IPS-18a (cell line): ENCODE data around the gene DIS3L2.

Experiments
- H3K27ac ChIP-seq: one replicate; pipeline ENCODE4 v1.5.1; 2013; ENCODE audit warnings: low read length
- H3K27me3 ChIP-seq: one replicate; pipeline ENCODE4 v1.6.1; 2013; ENCODE audit warnings: mild to moderate bottlenecking, low read length; ENCODE audit not compliant: control insufficient read depth, insufficient read depth
- H3K36me3 ChIP-seq: one replicate; pipeline ENCODE4 v1.6.1; 2013; ENCODE audit warnings: low read depth, low read length; ENCODE audit not compliant: control insufficient read depth
- H3K4me1 ChIP-seq: one replicate; pipeline ENCODE4 v1.6.1; 2013; ENCODE audit warnings: low read depth, low read length; ENCODE audit not compliant: control insufficient read depth
- H3K4me3 ChIP-seq: one replicate; pipeline ENCODE4 v1.5.1; 2013; ENCODE audit warnings: low read length
- H3K9ac ChIP-seq: one replicate; pipeline ENCODE4 v1.6.1; 2013; ENCODE audit warnings: mild to moderate bottlenecking, low read length, moderate library complexity
- H3K9me3 ChIP-seq: one replicate; pipeline ENCODE4 v1.6.1; 2013; ENCODE audit warnings: low read depth, low read length; ENCODE audit not compliant: control insufficient read depth

The DIS3L2 gene

DNA sequence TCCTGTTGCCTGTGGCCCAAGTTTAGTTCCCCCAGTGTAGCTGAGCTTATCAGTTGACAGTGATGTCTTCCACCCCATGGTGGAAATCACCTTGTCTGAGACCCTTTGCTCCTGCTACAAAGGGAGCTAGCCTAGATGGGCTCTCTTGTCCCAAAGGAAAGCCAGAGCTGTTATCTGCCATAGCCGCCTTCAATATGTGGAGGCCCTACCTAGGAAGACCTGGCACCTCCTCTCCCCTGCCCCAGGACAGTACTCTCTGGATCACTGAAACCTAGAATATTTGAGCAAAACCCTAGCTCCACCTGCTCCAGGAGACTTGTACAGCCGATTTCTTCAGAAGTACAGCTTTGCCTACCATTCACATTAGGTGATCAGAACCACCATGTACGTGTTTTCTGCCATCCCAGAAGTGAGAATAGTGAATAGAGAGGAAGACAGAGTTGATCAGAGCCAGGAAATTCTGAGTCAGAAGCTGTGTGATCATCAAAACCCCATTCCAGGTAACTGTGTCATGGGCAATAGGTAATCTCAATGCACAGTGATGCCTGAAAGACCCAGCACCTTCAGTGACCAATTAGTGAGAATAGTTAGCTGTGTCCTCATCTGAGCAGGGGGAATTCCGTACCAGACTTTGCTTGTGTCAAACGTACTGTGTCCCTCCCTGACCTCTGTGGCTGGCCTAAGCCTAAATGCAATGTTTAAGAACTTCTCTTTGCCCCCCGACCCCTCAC lies 278.6 kb downstream of the DIS3L2 start:
- H3K36me3 ChIP-seq, result no peaks in the 10 kb centered on the region
- no peaks in the 10 kb centered on the region for H3K27me3 ChIP-seq
- no peak overlapping the region for H3K27ac ChIP-seq
- H3K4me3 ChIP-seq, result no peak overlapping the region
- H3K4me1 ChIP-seq, result peaks cover 3% of the 10 kb centered on the region
- no peaks in the 10 kb centered on the region for H3K9me3 ChIP-seq
- no peak overlapping the region for H3K9ac ChIP-seq

DNA sequence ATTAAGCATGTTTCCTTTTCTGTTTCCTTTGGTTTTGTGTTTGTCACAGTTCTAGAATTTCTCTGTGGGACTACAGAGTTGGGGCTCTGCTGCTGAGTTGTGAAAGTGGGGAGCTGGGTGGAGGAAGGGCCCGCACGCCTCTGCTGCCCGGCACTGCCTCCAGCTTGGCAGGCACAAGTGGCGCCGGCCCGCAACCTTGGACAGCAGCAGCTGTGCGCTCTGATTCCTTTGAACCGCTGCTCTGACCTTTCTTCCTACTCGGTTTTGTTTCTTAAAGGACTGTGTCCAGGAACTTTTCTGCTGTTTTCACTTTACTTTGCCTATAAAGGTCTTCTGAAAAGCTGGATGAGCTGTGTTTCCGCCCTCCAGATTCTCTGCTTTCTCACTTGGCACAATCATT lies 279.4 kb downstream of the DIS3L2 start:
- no peaks in the 10 kb centered on the region for H3K4me1 ChIP-seq
- H3K27me3 ChIP-seq, result no peaks in the 10 kb centered on the region
- no peak overlapping the region for H3K4me3 ChIP-seq
- H3K27ac ChIP-seq, result no peak overlapping the region
- H3K9ac ChIP-seq, result no peak overlapping the region
- no peaks in the 10 kb centered on the region for H3K36me3 ChIP-seq
- H3K9me3 ChIP-seq, result no peaks in the 10 kb centered on the region

DNA sequence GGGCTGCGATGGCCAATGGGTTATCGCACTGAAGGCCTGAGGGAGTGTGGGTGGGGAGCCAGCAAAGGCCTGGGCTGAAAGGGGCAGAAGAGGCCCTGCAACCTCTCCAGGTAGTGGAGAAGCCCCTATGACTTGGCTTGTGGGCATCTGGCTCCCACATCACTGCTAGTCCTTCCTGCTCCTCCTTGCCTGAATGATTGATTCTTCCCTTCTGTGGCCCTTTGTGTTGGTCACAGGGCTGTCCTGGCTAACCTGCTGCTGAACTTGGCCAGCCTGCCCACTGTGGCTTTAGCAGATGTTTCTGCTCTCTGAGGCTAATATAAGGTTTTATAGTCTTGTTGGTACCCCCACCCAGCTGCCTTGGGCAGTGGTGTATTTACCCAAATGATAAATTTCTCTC lies 280.8 kb downstream of the DIS3L2 start:
- no peaks in the 10 kb centered on the region for H3K27me3 ChIP-seq
- H3K9me3 ChIP-seq, result no peaks in the 10 kb centered on the region
- H3K4me3 ChIP-seq, result no peak overlapping the region
- H3K36me3 ChIP-seq, result no peaks in the 10 kb centered on the region
- H3K4me1 ChIP-seq, result no peaks in the 10 kb centered on the region
- no peak overlapping the region for H3K9ac ChIP-seq
- H3K27ac ChIP-seq, result no peak overlapping the region

DNA sequence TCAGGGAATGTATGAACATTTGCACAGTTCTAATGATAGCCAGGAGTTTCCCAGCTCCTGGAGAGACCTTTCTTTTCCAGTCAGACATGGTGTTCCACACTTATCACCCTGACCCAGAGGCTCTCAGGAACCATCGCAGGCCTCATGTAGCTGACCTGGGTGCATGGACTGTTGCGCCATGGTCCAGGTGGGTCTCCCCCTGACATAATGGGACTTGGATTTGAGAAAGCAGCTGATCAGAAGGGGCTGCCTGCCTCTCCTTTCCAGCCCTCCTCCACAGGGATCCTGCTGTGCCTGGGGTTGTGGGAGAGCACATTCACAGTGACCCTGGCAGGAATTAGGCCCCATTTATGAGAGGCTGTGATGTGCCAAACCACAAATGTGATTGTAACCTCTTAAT lies 283.6 kb downstream of the DIS3L2 start:
- Histone ChIP-seq H3K36me3 (no peaks in the 10 kb centered on the region), H3K4me1 (no peaks in the 10 kb centered on the region), H3K27ac (no peak overlapping the region), H3K4me3 (no peak overlapping the region), H3K9ac (no peak overlapping the region), H3K9me3 (no peaks in the 10 kb centered on the region), H3K27me3 (no peaks in the 10 kb centered on the region)

DNA sequence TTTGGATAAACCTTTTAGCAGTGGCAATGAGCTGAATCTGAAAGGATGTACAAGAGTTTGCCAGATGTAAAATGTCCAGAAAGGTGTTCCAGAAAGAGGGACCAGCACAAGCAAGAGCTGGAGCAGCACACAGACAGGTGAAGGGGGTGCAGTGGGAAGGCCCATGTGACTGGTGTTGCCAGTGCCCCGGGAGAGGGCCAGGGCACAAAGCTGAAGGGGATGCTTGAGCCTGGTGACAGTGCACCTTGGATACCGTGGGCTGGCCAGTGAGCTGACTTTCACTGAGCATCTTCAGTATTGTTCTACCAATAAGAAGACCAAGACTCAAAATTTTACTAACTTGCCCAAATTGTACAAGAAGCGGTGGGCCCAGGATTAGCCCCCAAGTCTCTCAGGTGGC lies 284.7 kb downstream of the DIS3L2 start:
- no peaks in the 10 kb centered on the region for H3K27me3 ChIP-seq
- no peak overlapping the region for H3K27ac ChIP-seq
- no peaks in the 10 kb centered on the region for H3K4me1 ChIP-seq
- H3K36me3 ChIP-seq, result no peaks in the 10 kb centered on the region
- no peak overlapping the region for H3K4me3 ChIP-seq
- no peak overlapping the region for H3K9ac ChIP-seq
- H3K9me3 ChIP-seq, result no peaks in the 10 kb centered on the region

DNA sequence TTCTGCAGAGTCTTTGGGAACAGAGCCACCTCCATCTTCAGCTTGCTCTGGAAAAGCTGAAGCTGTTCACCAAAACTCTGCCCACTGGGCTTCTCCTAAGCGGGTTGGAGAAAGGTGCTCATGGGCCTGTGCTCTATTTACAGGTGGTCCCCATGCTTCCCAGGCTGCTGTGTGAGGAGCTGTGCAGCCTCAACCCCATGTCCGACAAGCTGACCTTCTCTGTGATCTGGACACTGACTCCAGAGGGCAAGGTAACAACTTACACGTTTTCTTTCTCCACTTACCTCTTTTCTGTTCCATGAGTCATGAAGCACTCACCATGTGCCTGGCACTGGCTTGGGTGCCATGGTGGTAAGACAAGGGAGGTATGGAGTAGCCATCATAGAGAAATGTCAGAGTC lies 287.6 kb downstream of the DIS3L2 start:
- no peaks in the 10 kb centered on the region for H3K9me3 ChIP-seq
- H3K4me1 ChIP-seq, result no peaks in the 10 kb centered on the region
- no peak overlapping the region for H3K27ac ChIP-seq
- no peak overlapping the region for H3K9ac ChIP-seq
- no peaks in the 10 kb centered on the region for H3K36me3 ChIP-seq
- H3K27me3 ChIP-seq, result no peaks in the 10 kb centered on the region
- H3K4me3 ChIP-seq, result no peak overlapping the region

DNA sequence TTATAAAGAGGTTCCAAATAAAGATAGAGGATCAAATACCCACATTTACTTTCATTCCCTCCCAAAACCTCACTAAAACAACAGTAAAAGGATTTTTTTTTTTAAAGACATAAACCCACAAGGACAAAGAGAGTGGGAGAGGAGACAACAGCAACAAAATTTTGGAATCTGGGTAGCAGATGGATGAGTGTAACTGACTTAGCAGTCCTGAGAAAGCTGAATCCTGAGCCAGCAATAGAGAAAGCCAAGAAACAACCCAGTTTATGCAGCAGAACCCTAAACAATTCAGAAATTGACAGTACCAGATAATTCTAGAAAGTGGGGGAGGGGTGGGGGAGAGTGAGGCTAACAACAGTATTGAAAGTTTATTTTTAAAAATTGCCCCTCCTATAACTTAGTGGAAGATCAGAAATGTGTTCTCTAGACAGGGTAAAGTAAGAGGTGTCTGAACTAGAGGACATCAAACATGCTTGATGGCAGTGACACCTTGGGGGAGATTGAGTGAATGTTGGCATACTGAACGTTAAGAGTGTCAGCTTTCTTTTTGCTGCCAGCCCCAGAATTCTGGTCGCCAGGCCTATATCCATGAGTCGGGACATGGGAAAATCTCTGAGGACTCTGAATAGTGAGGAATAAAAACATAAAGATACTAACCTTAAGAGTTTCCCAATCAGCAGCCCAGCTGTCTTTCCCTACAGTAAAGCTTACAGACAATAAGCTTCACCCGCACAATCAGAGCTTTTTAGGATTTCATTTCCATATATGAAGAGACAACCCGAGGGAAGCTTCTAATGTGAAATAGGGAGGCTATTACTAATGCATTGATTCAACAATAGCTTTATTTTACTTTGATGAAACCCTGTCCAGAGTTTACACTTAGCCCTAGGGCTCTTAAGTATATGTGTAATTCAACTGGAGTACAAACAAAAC lies 289.0 kb downstream of the DIS3L2 start:
- H3K36me3 ChIP-seq, result no peaks in the 10 kb centered on the region
- no peak overlapping the region for H3K9ac ChIP-seq
- no peak overlapping the region for H3K27ac ChIP-seq
- no peaks in the 10 kb centered on the region for H3K4me1 ChIP-seq
- no peaks in the 10 kb centered on the region for H3K27me3 ChIP-seq
- H3K9me3 ChIP-seq, result no peaks in the 10 kb centered on the region
- H3K4me3 ChIP-seq, result no peak overlapping the region

DNA sequence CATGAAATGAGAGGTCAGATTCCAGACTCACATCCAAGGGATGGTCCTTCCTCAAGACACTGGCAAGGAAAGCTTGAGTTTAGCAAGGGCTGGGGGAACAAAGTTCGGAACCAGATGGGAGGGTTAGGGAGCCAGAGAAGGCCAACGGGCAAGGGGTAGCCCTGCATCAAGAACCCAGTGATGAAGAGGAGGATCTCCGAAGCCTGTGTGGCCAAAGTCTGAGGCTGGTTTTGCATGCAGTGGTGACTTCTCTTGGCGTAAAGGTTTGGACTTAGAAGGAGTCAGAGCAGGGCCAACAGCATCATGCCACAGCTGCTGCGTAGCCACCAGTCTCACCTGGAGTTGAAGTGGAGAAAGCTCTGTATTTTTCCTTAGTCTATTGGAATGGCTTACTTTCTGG lies 293.5 kb downstream of the DIS3L2 start:
- Histone ChIP-seq H3K36me3 (no peaks in the 10 kb centered on the region), H3K4me1 (no peaks in the 10 kb centered on the region), H3K9ac (no peak overlapping the region)

DNA sequence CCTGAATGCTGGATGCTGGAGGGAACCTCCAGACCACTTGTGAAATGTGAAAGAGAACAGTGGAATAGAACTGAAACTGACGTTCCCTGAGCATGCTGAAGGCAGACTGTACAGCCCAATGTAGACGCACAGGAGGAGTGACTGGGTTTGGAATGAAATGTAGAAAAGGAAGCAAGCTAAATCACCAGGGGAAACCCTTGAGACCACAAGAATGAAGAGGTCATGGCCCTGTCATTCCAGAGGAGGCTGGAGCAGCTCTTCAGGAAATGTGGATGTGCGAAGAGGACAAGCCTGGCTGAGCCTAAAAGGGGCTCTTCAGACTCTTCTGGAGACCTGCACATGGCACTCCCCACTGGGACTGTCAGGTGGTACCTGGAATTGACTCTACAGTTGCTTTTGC lies 298.6 kb downstream of the DIS3L2 start:
- Histone ChIP-seq H3K9me3 (no peaks in the 10 kb centered on the region), H3K27me3 (no peaks in the 10 kb centered on the region), H3K27ac (no peak overlapping the region), H3K4me3 (no peak overlapping the region), H3K36me3 (no peaks in the 10 kb centered on the region), H3K9ac (no peak overlapping the region), H3K4me1 (no peaks in the 10 kb centered on the region)

More for the DNA sequence above, 293.5 kb downstream of the DIS3L2 start:
- H3K27ac ChIP-seq, result no peak overlapping the region
- H3K9me3 ChIP-seq, result no peaks in the 10 kb centered on the region
- no peaks in the 10 kb centered on the region for H3K27me3 ChIP-seq
- H3K4me3 ChIP-seq, result no peak overlapping the region

DNA sequence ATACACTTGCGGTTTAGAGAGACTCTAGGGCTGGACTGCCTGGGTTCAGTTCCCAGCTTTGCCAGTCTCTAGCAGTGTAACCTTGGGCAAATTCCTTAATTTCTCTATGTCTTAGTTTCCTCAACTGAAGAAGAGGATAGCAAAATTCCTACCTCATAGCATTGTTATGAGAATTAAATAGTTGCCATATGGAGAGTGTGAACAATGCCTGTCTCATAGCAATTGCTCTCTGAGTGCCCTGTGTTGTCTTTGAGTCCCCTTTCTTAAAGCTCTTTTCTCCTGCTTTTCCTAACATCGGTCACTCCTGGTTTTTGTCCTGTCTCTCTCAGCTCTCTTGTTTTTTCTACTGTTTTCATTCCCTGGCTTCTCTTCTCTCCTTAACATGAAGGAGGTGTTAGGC lies 300.3 kb downstream of the DIS3L2 start:
- Histone ChIP-seq H3K4me3 (no peak overlapping the region), H3K9ac (no peak overlapping the region), H3K36me3 (no peaks in the 10 kb centered on the region), H3K9me3 (no peaks in the 10 kb centered on the region), H3K4me1 (no peaks in the 10 kb centered on the region), H3K27ac (no peak overlapping the region), H3K27me3 (no peaks in the 10 kb centered on the region)

DNA sequence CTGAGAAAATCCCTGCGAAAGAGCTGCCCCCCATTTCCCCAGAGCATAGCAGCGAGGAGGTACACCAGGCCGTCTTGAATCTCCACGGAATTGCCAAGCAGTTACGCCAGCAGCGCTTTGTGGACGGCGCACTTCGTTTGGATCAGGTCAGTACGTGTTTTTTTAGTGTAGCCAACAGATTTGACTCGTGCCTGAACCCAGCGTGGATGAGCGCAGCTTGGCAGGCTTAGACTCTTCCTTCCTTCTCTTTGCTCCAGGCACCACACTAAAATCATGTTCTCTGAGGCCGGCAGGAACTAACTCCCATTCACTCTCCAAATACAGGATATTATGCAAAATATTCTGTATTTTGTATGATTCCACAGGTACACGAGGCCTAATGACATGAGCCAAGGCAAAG lies 301.8 kb downstream of the DIS3L2 start:
- no peak overlapping the region for H3K27ac ChIP-seq
- H3K9ac ChIP-seq, result no peak overlapping the region
- H3K27me3 ChIP-seq, result no peaks in the 10 kb centered on the region
- H3K4me1 ChIP-seq, result no peaks in the 10 kb centered on the region
- H3K36me3 ChIP-seq, result no peaks in the 10 kb centered on the region
- H3K9me3 ChIP-seq, result no peaks in the 10 kb centered on the region
- H3K4me3 ChIP-seq, result no peak overlapping the region

DNA sequence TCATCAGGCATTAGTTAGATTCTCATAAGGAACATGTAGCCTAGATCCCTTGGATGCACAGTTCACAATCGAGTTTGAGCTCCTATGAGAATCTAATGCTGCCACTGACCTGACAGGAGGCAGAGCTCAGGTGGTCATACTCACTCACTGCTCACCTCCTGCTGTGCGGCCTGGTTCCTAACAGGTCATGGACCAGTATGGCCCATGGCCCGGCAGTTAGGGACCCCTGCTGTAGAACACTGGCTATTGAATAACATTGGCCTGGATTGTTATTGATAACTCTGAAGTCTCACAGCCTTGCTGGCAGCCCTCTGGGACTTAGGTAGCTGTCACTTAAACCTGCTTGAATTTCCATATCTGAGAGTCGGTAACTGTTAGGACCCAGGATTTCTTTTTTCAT lies 302.6 kb downstream of the DIS3L2 start:
- Histone ChIP-seq H3K27me3 (no peaks in the 10 kb centered on the region), H3K4me3 (no peak overlapping the region), H3K36me3 (no peaks in the 10 kb centered on the region), H3K9me3 (no peaks in the 10 kb centered on the region), H3K9ac (no peak overlapping the region), H3K4me1 (no peaks in the 10 kb centered on the region), H3K27ac (no peak overlapping the region)
